IPS DF 6.9 (cell line): ENCODE results near the gene GPT2.
A peak's percentile ranks its signal among the peaks of the same experiment; 100 is the strongest.

Experiments
- DNase-seq: peaks from one replicate; pipeline ENCODE4 v3.0.0-alpha.2; 2013; ENCODE audit warnings: low read depth, low spot score
- H3K27ac ChIP-seq: one replicate; pipeline ENCODE4 v1.5.1; 2013; ENCODE audit warnings: low read length, control low read depth
- H3K27me3 ChIP-seq: 2 replicates; pipeline ENCODE4 v1.6.1; 2013; ENCODE audit warnings: mild to moderate bottlenecking, low read length; ENCODE audit not compliant: control insufficient read depth, insufficient read depth
- H3K36me3 ChIP-seq: 2 replicates; pipeline ENCODE4 v1.6.1; 2013; ENCODE audit warnings: low read length; ENCODE audit not compliant: control insufficient read depth, insufficient read depth
- H3K4me1 ChIP-seq: 2 replicates; pipeline ENCODE4 v1.6.1; 2013; ENCODE audit warnings: low read length; ENCODE audit not compliant: control insufficient read depth, insufficient read depth
- H3K4me3 ChIP-seq: 2 replicates; pipeline ENCODE4 v1.5.1; 2013; ENCODE audit warnings: mild to moderate bottlenecking, low read length
- H3K9me3 ChIP-seq: 2 replicates; pipeline ENCODE4 v1.6.1; 2013; ENCODE audit warnings: low read length, inconsistent platforms; ENCODE audit not compliant: control insufficient read depth, insufficient read depth
- WGBS: extraction: QIAGEN DNeasy Blood & Tissue Kit; methylation state at CpG from one replicate; pipeline ENCODE4 v1.1.7; 2013; ENCODE audit warnings: mixed read lengths, missing lambda C conversion rate; ENCODE audit not compliant: insufficient read length, insufficient coverage; 5-methylcytosine and 5-hydroxymethylcytosine counted together

Gene GPT2

GRCh38 chr16:46898006-46898405 lies 13.8 kb downstream of the GPT2 start:
- Histone ChIP-seq H3K4me1 (no peaks in the 10 kb centered on the region; the same call in 1 of the 2 replicates), H3K27ac (no peak overlapping the region)

GRCh38 chr16:46899443-46900143 lies 15.4 kb downstream of the GPT2 start:
- no peak for DNase-seq
- peaks cover 37% of the 10 kb centered on the region for H3K36me3 ChIP-seq
- H3K4me1 ChIP-seq, result no peaks in the 10 kb centered on the region; the same call in 1 of the 2 replicates
- H3K4me3 ChIP-seq, result no peak overlapping the region
- no peaks in the 10 kb centered on the region for H3K27me3 ChIP-seq
- H3K27ac ChIP-seq, result no peak overlapping the region
- WGBS, result no CpG with 5 or more reads among the region's 9 CpGs
- no peaks in the 10 kb centered on the region for H3K9me3 ChIP-seq

More at GRCh38 chr16:46898006-46898405, 13.8 kb downstream of the GPT2 start:
- Histone ChIP-seq H3K36me3 (peaks cover 37% of the 10 kb centered on the region), H3K4me3 (no peak overlapping the region), H3K9me3 (no peaks in the 10 kb centered on the region), H3K27me3 (no peaks in the 10 kb centered on the region)
- DNase-seq, result no peak
- no CpG with 5 or more reads among the region's 13 CpGs for WGBS

GRCh38 chr16:46900455-46901235 lies 16.5 kb downstream of the GPT2 start:
- Histone ChIP-seq H3K9me3 (no peaks in the 10 kb centered on the region), H3K4me3 (no peak overlapping the region), H3K27me3 (no peaks in the 10 kb centered on the region), H3K4me1 (no peaks in the 10 kb centered on the region; the same call in 1 of the 2 replicates), H3K36me3 (peaks cover 37% of the 10 kb centered on the region), H3K27ac (no peak overlapping the region)
- no peak for DNase-seq
- no CpG with 5 or more reads among the region's 19 CpGs for WGBS

GRCh38 chr16:46901709-46902108 lies 17.5 kb downstream of the GPT2 start:
- Histone ChIP-seq H3K9me3 (no peaks in the 10 kb centered on the region), H3K27ac (no peak overlapping the region), H3K27me3 (no peaks in the 10 kb centered on the region), H3K4me3 (no peak overlapping the region), H3K36me3 (peaks cover 43% of the 10 kb centered on the region), H3K4me1 (no peaks in the 10 kb centered on the region; the same call in 1 of the 2 replicates)
- no CpG with 5 or more reads among the region's 8 CpGs for WGBS
- no peak for DNase-seq

- WGBS, result no CpG with 5 or more reads among the region's 5 CpGs
- Histone ChIP-seq H3K4me3 (no peak overlapping the region), H3K27ac (no peak overlapping the region), H3K36me3 (peaks cover 48% of the 10 kb centered on the region), H3K9me3 (no peaks in the 10 kb centered on the region), H3K27me3 (no peaks in the 10 kb centered on the region), H3K4me1 (no peaks in the 10 kb centered on the region)
- DNase-seq, result no peak
Measured at GRCh38 chr16:46903255-46903905, 19.2 kb downstream of the GPT2 start.

- no peaks in the 10 kb centered on the region for H3K27me3 ChIP-seq
- no peak overlapping the region for H3K27ac ChIP-seq
- no peak for DNase-seq
- no peaks in the 10 kb centered on the region for H3K9me3 ChIP-seq
- H3K4me3 ChIP-seq, result no peak overlapping the region
- no CpG with 5 or more reads among the region's 3 CpGs for WGBS
- H3K4me1 ChIP-seq, result no peaks in the 10 kb centered on the region
- peaks cover 45% of the 10 kb centered on the region for H3K36me3 ChIP-seq
Measured at GRCh38 chr16:46904471-46904870, 20.3 kb downstream of the GPT2 start.

- no peak for DNase-seq
- Histone ChIP-seq H3K27me3 (no peaks in the 10 kb centered on the region), H3K4me3 (no peak overlapping the region), H3K9me3 (no peaks in the 10 kb centered on the region), H3K27ac (no peak overlapping the region), H3K36me3 (peaks cover 36% of the 10 kb centered on the region), H3K4me1 (no peaks in the 10 kb centered on the region)
- no CpG with 5 or more reads among the region's 12 CpGs for WGBS
Measured at GRCh38 chr16:46906360-46907060, 22.3 kb downstream of the GPT2 start.

GRCh38 chr16:46907061-46907774 lies 23.1 kb downstream of the GPT2 start:
- no CpG with 5 or more reads among the region's 12 CpGs for WGBS
- no peaks in the 10 kb centered on the region for H3K9me3 ChIP-seq
- H3K27ac ChIP-seq, result no peak overlapping the region
- H3K27me3 ChIP-seq, result no peaks in the 10 kb centered on the region
- no peaks in the 10 kb centered on the region for H3K4me1 ChIP-seq
- no peak overlapping the region for H3K4me3 ChIP-seq
- no peak for DNase-seq
- peaks cover 31% of the 10 kb centered on the region for H3K36me3 ChIP-seq

- no peaks in the 10 kb centered on the region for H3K4me1 ChIP-seq
- H3K9me3 ChIP-seq, result no peaks in the 10 kb centered on the region
- H3K27ac ChIP-seq, result no peak overlapping the region
- WGBS, result no CpG with 5 or more reads among the region's 6 CpGs
- peak; percentile 73 for DNase-seq
- H3K4me3 ChIP-seq, result no peak overlapping the region
- no peaks in the 10 kb centered on the region for H3K27me3 ChIP-seq
- peaks cover 32% of the 10 kb centered on the region for H3K36me3 ChIP-seq
Measured at GRCh38 chr16:46908540-46909372, 24.6 kb downstream of the GPT2 start.
